ENCODE measurements around the gene ZSCAN30.

ZSCAN30 gene

DNA sequence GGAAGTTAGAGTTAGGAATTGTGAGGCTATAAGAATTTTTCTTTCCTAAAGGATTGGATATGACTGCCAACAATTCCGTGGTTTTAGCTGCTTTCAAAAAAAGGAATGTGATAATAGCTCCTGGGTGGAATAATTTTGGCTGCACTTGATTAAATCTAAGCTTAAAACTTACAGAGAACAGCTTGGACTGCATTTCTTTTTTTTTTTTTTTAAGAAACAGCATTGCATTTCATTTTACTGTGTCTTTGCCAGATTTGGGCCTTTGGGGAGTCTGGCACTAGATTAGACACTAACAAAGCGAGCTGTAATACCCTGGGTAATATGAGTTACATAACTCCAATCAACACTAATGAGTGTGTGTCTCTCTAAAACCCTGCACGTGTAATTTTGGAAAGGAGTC, 87.0 kb downstream of the ZSCAN30 start:
- H3K27me3 ChIP-seq (ENCODE audit: insufficient read depth, low read length) = no peaks in the 10 kb centered on the region
- H2AFZ ChIP-seq (ENCODE audit: low read length, unreplicated experiment) = no peak overlapping the region
- no peaks in the 10 kb centered on the region for H3K4me1 ChIP-seq (ENCODE audit: control insufficient read depth, insufficient read depth, low read length, unreplicated experiment)
- no peaks in the 10 kb centered on the region for H3K36me3 ChIP-seq (ENCODE audit: insufficient read depth, low read length)
- H3K27ac ChIP-seq (ENCODE audit: low read depth, low read length) = no peak overlapping the region
- H3K79me2 ChIP-seq (ENCODE audit: control insufficient read depth, insufficient read depth, low read length, unreplicated experiment) = no peaks in the 10 kb centered on the region
- no peak overlapping the region for H3K4me3 ChIP-seq (ENCODE audit: low read depth, low read length)

DNA sequence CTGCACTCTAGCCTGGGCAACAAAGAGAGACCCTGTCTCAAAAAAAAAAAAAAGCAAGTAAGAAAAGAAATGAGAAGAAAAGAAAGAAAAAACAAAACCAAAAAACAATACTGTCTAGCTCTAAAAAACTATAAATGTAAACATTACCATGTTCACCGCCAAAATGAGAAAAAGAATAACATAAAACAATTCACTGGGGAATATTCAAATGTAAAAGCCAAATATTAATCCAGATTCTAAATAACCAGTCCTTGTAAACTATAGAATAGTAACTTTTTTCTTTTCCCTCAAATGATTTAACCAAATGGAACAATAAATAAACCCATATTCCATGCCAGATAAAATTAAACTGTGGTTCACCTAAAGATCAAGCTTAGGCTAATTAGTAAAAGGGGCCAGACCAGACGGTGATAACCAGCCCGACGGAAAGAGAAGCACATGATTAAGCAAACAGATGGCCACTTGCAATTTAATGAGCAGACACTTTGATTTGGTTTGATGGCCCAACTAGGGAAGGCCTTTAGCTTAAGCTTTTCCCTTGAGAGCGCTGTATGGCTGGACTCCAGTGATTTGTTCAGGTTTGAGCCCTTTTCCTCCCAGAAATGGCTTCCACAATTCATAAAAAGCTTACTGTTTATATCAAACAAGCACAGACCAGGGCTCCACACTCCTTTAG, 88.6 kb downstream of the ZSCAN30 start:
- Histone ChIP-seq H3K4me1 (ENCODE audit: control insufficient read depth, insufficient read depth, low read length, unreplicated experiment) (no peaks in the 10 kb centered on the region), H3K27ac (ENCODE audit: low read depth, low read length) (no peak overlapping the region), H3K27me3 (ENCODE audit: insufficient read depth, low read length) (no peaks in the 10 kb centered on the region), H3K79me2 (ENCODE audit: control insufficient read depth, insufficient read depth, low read length, unreplicated experiment) (no peaks in the 10 kb centered on the region), H2AFZ (ENCODE audit: low read length, unreplicated experiment) (no peak overlapping the region), H3K36me3 (ENCODE audit: insufficient read depth, low read length) (no peaks in the 10 kb centered on the region), H3K4me3 (ENCODE audit: low read depth, low read length) (no peak overlapping the region)

Data from ACC112 (cell line).